PC-3 (cell line): ENCODE results near the gene RABGAP1L. TPM values are rescaled to one million over a fixed set of nuclear protein-coding genes. Genes with fewer than 3 reads are reported as not detected.

Experiments used
- ATAC-seq: fragments of 200-7000 bp; cut with Tn5 transposase; 2 replicates; pipeline ENCODE4 v1.9.1; 2020; ENCODE audit warnings: mild to moderate bottlenecking, moderate library complexity
- BruUV-seq: library from RNA; stranded (reverse); fragments of 400-500 nt; replicated peaks from 2 replicates; lab custom pipeline; 2021; lab: Mats Ljungman, UMichigan
- CTCF ChIA-PET: fragments of 300-600 bp; sonication (Branson Sonifier 250); formaldehyde crosslinking; loops from one replicate; lab custom pipeline; 2022; ENCODE audit warnings: antibody characterized with exemption; lab: Charles Lee
- POLR2A ChIA-PET: fragments of 300-600 bp; sonication (Branson Sonifier 250); formaldehyde crosslinking; loops from one replicate; lab custom pipeline; 2022; ENCODE audit warnings: antibody characterized with exemption; ENCODE audit not compliant: unreplicated experiment; lab: Charles Lee
- DNase-seq: peaks from one replicate; pipeline ENCODE4 v3.0.0-alpha.2; 2015
- H2AFZ ChIP-seq: fragments of 300-600 bp; sonication (generic); 2 replicates; pipeline ENCODE4 v1.6.0; 2016; ENCODE audit warnings: antibody characterized with exemption, low read length
- H3F3A ChIP-seq: fragments of 300-600 bp; sonication (generic); one replicate; pipeline ENCODE4 v1.6.0; 2017; ENCODE audit warnings: antibody characterized with exemption, low read length, control low read depth, mild to moderate bottlenecking; ENCODE audit not compliant: unreplicated experiment
- H3K27ac ChIP-seq: fragments of 300-600 bp; sonication (generic); 2 replicates; pipeline ENCODE4 v1.5.1; 2016; ENCODE audit warnings: mild to moderate bottlenecking, low read length
- H3K27me3 ChIP-seq: fragments of 300-600 bp; sonication (generic); 2 replicates; pipeline ENCODE4 v1.6.1; 2016; ENCODE audit warnings: low read length, mixed read lengths
- H3K36me3 ChIP-seq: fragments of 300-600 bp; sonication (generic); 2 replicates; pipeline ENCODE4 v1.6.1; 2016; ENCODE audit warnings: low read depth, mixed run types, low read length, mixed read lengths
- H3K4me1 ChIP-seq: fragments of 300-600 bp; sonication (generic); 2 replicates; pipeline ENCODE4 v1.5.1; 2016; ENCODE audit warnings: low read length; ENCODE audit not compliant: insufficient read depth
- H3K4me2 ChIP-seq: fragments of 300-600 bp; sonication (generic); 2 replicates; pipeline ENCODE4 v1.6.0; 2016; ENCODE audit warnings: low read length
- H3K4me3 ChIP-seq: fragments of 300-600 bp; sonication (generic); 2 replicates; pipeline ENCODE4 v1.5.1; 2016; ENCODE audit warnings: mild to moderate bottlenecking, low read length, mixed read lengths
- H3K79me2 ChIP-seq: fragments of 300-600 bp; sonication (generic); 2 replicates; pipeline ENCODE4 v1.6.1; 2017; ENCODE audit warnings: low read length, mixed read lengths
- H3K9ac ChIP-seq: fragments of 300-600 bp; sonication (generic); 2 replicates; pipeline ENCODE4 v1.6.0; 2016; ENCODE audit warnings: mild to moderate bottlenecking, low read length
- H3K9me2 ChIP-seq: fragments of 300-600 bp; sonication (generic); replicated peaks from 2 replicates; pipeline ENCODE4 v1.6.1; 2016; ENCODE audit warnings: mixed run types, low read length, mixed read lengths
- H3K9me3 ChIP-seq: fragments of 300-600 bp; sonication (generic); 2 replicates; pipeline ENCODE4 v1.6.1; 2016; ENCODE audit warnings: low read length, mixed read lengths
- H4K20me1 ChIP-seq: fragments of 300-600 bp; sonication (generic); 2 replicates; pipeline ENCODE4 v1.6.1; 2016; ENCODE audit warnings: low read length, mixed read lengths
- EZH2 ChIP-seq: fragments of 300-600 bp; sonication (generic); IDR thresholded peaks from one replicate; pipeline ENCODE4 v1.6.1; 2017; ENCODE audit warnings: antibody characterized with exemption, mild to moderate bottlenecking, low read length; ENCODE audit not compliant: unreplicated experiment
- EZH2phosphoT487 ChIP-seq: fragments of 300-600 bp; sonication (generic); IDR thresholded peaks from 2 replicates; pipeline ENCODE4 v1.6.1; 2018; ENCODE audit warnings: mild to moderate bottlenecking, antibody characterized with exemption, low read length, borderline replicate concordance
- intact Hi-C: fragments of 100-400 bp; cut with micrococcal nuclease; formaldehyde crosslinking; loops from 2 replicates; pipeline ENCODE4 v1.9.0; 2023
- total RNA-seq: library from RNA; depleted of rRNA; stranded (reverse); fragments of >200 nt; gene quantifications from 2 replicates; pipeline ENCODE4 v1.2.3, GENCODE V29; 2014
- TF ChIP-seq, protein P1 (sequence below): fragments of 300-600 bp; sonication (generic); conservative IDR thresholded peaks from 2 replicates; pipeline ENCODE4 v1.5.1; 2017; ENCODE audit warnings: antibody characterized with exemption, low read depth, mild to moderate bottlenecking, low read length

Gene RABGAP1L
- total RNA-seq, 1 experiment from 2014 or later: 24.4 TPM

DNA sequence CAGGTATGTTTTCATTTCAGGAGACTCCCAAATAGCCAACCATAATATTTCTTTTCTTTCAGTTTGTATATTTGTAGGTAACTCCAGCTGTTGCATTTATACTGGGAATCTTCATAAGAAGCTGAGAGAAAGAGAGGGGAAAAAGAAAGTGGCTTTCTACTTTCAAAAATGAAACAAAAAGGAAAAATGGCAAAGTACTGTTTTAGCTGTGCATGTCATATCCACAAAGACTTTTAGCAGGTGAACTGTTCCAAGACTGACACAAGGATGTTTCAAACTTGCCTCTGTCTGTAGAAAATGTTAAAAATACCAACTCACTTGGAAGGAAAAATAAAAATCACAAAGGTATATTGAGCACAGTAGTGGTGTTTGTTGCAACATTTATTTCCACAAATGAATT lies 798.5 kb downstream of the RABGAP1L start:
- Histone ChIP-seq H3K4me3 (no peak overlapping the region), H3K36me3 (no peaks in the 10 kb centered on the region), H4K20me1 (no peaks in the 10 kb centered on the region), H3K4me1 (no peaks in the 10 kb centered on the region), H3K4me2 (no peak overlapping the region), H3K79me2 (no peaks in the 10 kb centered on the region), H3K27ac (no peak overlapping the region), H3K27me3 (no peaks in the 10 kb centered on the region), H3F3A (no peaks in the 10 kb centered on the region), H2AFZ (no peak overlapping the region), H3K9me2 (no peaks in the 10 kb centered on the region), H3K9ac (no peak overlapping the region), H3K9me3 (no peaks in the 10 kb centered on the region)
- ChIA-PET CTCF (no interaction called here), POLR2A (no interaction called here)
- ATAC-seq (no peak), DNase-seq (no peak)
- intact Hi-C loops: no loop called here
- TF ChIP-seq, protein P1, sequence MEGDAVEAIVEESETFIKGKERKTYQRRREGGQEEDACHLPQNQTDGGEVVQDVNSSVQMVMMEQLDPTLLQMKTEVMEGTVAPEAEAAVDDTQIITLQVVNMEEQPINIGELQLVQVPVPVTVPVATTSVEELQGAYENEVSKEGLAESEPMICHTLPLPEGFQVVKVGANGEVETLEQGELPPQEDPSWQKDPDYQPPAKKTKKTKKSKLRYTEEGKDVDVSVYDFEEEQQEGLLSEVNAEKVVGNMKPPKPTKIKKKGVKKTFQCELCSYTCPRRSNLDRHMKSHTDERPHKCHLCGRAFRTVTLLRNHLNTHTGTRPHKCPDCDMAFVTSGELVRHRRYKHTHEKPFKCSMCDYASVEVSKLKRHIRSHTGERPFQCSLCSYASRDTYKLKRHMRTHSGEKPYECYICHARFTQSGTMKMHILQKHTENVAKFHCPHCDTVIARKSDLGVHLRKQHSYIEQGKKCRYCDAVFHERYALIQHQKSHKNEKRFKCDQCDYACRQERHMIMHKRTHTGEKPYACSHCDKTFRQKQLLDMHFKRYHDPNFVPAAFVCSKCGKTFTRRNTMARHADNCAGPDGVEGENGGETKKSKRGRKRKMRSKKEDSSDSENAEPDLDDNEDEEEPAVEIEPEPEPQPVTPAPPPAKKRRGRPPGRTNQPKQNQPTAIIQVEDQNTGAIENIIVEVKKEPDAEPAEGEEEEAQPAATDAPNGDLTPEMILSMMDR: no peak
- no peak for TF ChIP-seq EZH2phosphoT487
- BruUV-seq: no TSS peak

DNA sequence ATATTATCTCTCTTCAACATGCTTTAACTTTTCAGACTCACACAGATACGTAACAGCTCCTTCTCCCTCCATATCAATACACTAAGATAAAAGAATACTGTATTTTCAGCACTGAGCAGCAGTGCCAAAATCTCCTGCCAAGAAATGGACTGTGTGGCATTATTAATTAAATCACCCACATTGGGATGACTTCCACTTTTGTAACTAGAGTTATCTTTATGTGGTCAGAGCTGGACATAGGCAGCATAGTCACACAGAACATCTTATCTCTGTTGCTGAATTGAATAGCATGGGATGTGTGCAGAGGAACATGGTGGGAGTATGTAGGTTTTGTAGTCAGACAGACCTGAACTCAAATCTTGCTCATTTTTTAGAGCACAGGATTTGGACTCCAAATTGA lies 799.1 kb downstream of the RABGAP1L start:
- POLR2A ChIA-PET: no interaction called here
- Histone ChIP-seq H3K4me1 (peaks cover 3% of the 10 kb centered on the region), H3K9ac (no peak overlapping the region), H3K27ac (no peak overlapping the region), H3K27me3 (no peaks in the 10 kb centered on the region), H3K9me3 (no peaks in the 10 kb centered on the region), H4K20me1 (no peaks in the 10 kb centered on the region), H3K4me2 (no peak overlapping the region), H3K79me2 (no peaks in the 10 kb centered on the region), H3K9me2 (no peaks in the 10 kb centered on the region), H3F3A (no peaks in the 10 kb centered on the region), H3K36me3 (no peaks in the 10 kb centered on the region), H2AFZ (no peak overlapping the region), H3K4me3 (no peak overlapping the region)
- BruUV-seq: no TSS peak
- CTCF ChIA-PET: no interaction called here
- no peak for ATAC-seq
- TF ChIP-seq, protein P1: no peak
- no peak for TF ChIP-seq EZH2
- no peak for TF ChIP-seq EZH2phosphoT487
- DNase-seq: no peak
- intact Hi-C loops: no loop called here

DNA sequence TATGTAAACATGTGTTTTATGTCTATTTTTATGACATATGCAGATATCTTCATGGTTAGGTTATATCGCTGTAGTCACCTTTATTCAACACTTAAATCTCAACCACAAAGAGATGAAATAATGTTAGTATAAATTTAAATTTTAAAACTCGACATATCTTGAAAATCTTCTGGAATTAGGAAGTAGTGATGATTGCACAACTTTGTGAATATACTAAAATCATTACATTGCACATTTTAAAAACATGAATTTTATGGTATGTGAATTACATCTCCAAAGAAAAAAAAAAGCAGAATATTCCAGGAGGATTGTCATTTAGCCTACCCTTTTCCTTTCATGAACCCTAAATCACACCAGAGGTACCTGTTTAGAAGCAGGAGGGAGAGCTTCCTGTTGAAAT lies 801.0 kb downstream of the RABGAP1L start:
- POLR2A ChIA-PET: no interaction called here
- no peak for ATAC-seq
- DNase-seq: no peak
- Histone ChIP-seq H2AFZ (no peak overlapping the region), H3K27me3 (no peaks in the 10 kb centered on the region), H3K9me3 (no peaks in the 10 kb centered on the region), H3K4me1 (peaks cover 9% of the 10 kb centered on the region), H3K36me3 (no peaks in the 10 kb centered on the region), H3K4me3 (no peak overlapping the region), H3K27ac (no peak overlapping the region), H3K79me2 (no peaks in the 10 kb centered on the region), H3K4me2 (no peak overlapping the region), H3K9me2 (no peaks in the 10 kb centered on the region), H4K20me1 (no peaks in the 10 kb centered on the region), H3K9ac (no peak overlapping the region), H3F3A (no peaks in the 10 kb centered on the region)
- TF ChIP-seq, protein P1: no peak
- TF ChIP-seq EZH2phosphoT487 (no peak), EZH2 (no peak)
- intact Hi-C loops: no loop called here
- no TSS peak for BruUV-seq
- CTCF ChIA-PET: no interaction called here
